Lung microvascular endothelial cell (primary cell): ENCODE results near the gene ZSCAN22. TPM values are rescaled to one million over a fixed set of nuclear protein-coding genes. Genes with fewer than 3 reads are reported as not detected.
"Not testable (repeated sequence)": the region's sequence is repeated elsewhere in the genome, so short reads cannot be mapped to it uniquely, and the experiment has no call there.

ENCODE experiments used
- DNase-seq, 2 donors: peaks; one replicate each; pipeline versions ENCODE4 v3.0.0 to v3.0.0-alpha.2; 2010; ENCODE audit warnings: low read depth in 2 of 2
- total RNA-seq: library from RNA; depleted of rRNA; stranded (reverse); fragments of >200 nt; gene quantifications from 2 replicates; pipeline ENCODE4 v1.2.1, GENCODE V29; 2014

The ZSCAN22 gene
- total RNA-seq, 1 donor from 2014 or later: 2.0 TPM

DNA sequence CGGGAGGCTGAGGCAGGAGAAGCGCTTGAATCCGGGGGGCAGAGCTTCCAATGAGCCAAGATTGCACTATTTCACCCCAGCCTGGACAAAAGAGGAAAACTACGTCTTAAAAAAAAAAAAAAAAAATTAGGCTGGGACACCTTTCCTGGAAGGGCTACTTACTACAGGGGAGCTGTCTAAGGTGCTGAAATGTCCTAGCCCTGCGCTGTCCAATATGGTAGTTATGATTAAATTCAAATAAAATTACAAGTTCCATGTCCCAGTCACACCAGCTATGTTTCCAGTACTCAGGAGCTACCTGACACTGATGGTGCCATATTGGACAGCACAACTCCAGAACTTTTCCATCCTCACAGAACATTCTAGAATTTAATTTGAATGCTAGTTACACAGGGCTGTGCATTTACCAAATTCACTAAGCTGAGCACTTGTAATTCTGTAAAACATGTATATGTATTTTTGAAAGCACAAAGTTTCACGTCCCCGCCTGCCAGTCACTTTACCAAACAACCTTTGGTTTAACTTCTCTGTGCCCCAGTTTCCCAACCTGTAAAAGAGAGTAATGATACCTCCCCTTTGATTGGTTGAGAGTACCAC, 9.2 kb upstream of the ZSCAN22 start:
- DNase-seq: peak; percentile 62 to 66

DNA sequence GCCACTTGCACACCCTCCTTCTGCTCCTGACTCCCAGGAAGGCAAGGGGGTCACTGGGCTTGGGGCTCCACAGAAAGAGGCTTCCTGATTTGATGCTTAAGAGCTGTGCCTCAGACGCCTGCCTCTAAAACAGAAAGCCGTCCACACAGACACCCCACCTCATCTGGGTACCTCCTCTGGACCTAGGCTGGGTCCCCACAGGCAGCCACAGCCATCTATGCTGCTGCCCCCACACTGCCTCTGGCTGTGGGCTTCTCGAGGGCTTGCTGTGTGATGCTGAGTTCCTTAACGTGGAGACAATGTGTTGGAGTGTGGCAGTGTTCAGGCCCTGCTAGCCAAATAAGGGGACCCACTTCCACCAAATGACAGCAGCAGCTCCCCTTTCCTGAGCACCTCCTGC, 8.5 kb upstream of the ZSCAN22 start:
- DNase-seq: no peak

DNA sequence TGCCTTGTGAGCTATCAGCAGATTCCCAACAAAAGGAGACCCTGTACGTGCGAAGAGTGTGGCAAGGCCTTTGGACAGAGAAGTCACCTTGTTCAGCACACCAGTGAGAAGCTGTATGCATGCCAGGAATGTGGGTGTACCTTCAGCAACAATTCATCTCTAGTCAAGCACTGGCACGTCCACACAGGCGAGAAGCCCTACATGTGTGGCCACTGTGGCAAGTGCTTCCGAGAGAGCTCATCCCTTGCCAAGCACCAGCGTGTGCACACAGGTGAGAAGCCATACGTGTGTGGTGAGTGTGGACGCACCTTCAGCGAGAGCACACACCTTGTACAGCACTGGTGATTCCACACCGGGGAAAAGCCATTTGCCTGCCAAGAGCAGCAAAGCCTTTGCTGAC, 7.6 kb upstream of the ZSCAN22 start:
- DNase-seq: no peak

DNA sequence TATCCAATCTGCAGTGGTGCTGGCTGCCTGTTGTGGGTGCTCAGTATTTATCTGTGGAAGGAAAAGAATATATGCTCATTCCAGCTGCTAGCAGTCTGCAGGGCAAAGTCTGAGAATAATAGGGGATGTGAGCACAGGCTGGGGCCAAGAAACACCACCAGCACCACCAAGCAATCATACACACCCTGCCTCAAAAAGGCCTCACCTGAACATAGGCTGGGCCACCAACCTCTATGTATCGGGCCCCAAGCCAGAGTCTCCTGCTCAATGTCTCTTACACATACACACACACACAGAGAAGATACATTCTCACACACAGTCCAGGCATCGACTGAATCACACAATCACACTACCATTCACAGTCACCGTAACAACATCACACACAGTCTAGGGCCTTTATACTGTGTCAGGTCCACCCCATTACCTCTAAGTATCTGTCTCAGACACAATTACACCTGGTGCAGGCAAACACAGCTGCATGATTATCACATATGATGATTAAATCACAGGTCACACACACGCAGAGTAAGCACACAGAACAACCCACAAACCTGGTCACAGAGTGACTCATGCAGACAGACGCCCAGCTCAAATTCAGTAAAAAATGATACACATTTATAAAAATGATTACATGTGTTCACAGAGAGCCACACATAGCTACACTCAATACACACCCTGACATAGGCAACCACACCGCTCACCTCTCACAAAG, 1.3 kb upstream of the ZSCAN22 start:
- DNase-seq: peak in 1 of 2 donors; percentile 28

DNA sequence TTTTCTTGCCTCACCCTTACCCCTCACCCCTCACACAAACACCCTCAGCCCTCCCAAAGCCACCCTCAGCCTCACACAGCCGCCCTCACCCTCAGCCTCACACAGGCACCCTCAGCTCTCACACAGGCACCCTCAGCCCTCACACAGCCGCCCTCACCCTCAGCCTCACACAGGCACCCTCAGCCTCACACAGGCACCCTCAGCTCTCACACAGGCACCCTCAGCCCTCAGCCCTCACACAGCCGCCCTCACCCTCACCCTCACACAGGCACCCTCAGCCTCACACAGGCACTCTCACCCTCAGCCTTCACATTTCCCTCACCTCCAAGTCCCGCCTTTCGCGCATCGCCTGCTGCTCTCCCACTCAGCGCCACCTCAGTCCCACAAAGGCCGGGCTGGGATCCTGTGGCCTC, 287 bp upstream of the ZSCAN22 start:
- no peak for DNase-seq

DNA sequence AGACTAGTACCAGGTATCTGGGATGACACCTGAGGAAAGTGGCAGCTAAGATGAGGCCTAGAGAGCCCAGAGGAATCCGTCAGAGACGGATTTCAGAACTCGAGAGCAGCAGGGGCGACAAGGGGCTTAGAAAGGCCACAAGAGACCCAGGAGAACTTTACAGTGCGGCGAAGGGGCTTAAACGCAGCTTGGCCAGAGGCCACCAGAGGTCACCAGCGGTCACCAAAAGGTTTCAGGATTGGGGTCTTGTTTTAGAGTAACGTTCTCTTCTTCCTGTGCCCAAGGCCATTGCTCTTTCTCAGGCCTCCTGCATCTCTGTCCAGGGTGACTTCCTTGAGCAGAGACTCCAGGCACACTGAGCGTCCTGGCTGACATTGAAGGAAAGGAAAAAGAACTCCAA, 2.2 kb downstream of the ZSCAN22 start:
- no peak for DNase-seq

DNA sequence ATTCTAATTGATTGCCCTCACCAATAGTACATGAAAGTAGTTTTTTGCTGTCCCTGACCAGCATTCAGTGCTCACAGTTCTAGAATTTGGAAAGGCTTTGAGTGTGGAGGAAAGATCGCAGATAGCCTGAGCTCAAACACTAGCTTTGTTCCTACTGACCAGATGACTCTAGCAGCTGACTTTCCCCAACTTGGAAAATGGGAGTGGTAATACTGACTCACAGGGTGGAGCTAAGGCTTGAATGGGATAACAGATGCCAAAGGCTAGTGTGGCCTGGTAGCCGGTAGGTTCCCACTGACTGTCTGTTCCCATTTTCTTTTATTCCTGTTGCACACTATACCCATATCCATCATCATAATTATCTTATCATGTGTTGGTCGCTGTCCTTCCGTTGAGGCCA, 3.7 kb downstream of the ZSCAN22 start:
- DNase-seq: peak; percentile 64 to 79

DNA sequence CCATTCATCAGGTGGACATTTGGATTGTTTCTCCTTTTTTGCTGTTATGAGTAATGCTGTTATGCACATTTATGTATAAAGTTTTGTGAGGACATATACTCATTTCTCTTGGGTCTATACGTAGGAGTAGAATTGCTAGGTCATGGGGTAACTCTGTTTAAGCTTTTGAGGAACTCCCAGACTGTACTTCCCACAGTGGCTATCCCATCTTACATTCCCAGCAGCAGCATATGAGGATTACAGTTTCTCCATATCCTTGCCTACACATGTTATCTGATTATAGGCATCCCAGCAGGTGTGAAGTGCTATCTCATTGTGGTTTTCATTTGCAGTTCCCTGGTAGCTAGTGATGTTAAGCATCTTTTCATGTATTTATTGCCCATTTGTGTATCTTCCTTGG, 5.9 kb downstream of the ZSCAN22 start:
- no peak for DNase-seq

DNA sequence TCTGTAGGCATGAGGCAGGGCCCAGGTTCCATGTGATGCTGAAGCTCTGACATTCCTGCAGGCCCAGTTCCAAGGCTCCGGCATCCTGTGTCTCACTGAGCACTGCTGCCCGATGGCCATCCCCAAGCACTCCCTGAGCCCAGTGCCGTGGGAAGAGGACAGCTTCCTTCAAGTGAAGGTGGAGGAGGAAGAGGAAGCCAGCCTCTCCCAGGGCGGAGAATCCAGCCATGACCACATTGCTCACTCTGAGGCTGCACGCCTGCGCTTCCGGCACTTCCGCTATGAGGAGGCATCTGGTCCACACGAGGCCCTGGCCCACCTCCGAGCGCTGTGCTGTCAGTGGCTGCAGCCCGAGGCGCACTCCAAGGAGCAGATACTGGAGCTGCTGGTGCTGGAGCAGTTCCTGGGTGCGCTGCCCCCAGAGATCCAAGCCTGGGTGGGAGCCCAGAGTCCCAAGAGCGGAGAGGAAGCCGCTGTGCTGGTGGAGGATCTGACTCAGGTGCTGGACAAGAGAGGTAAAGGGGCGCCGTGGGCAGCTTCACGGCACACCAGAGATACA, 8.0 kb downstream of the ZSCAN22 start:
- DNase-seq: no peak

DNA sequence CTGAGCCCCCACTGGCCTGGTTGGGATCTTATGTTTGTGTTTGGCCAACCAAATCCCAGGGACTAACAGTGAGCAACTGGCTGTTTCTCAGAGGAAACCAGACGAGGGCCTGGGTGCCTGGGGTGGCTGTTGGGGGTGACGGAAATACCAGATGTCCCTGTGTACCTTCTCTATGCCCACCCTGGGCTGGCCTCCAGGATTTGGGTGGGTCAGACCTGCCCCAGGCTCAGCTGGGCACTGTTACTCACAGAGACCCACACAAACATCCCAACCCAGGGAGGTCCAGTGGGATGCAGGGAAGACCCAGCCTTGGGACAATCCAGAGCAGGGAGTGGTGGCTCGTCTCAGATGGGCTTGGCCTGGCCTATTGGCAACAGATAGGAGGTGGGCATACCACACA, 8.8 kb downstream of the ZSCAN22 start:
- no peak for DNase-seq

DNA sequence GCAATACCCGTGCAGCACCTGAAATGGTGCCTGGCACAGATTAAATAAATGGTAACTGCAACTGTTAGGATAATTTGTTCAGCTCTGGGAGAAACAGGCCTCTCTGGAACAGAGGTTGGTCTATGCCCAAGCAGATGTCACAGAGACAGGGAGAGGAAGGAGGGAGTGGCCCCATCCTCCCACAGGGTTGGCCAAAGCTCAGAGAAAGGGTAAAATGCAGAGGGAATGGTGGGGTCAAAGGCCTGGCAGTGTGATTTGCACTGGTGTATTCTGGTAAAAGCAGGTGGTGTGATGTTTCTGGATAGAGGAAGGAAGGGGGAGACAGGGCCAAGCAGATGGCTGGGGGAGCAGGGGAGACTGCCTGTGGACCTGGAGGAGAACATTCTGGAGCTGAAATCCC, 9.4 kb downstream of the ZSCAN22 start:
- DNase-seq: no peak

DNA sequence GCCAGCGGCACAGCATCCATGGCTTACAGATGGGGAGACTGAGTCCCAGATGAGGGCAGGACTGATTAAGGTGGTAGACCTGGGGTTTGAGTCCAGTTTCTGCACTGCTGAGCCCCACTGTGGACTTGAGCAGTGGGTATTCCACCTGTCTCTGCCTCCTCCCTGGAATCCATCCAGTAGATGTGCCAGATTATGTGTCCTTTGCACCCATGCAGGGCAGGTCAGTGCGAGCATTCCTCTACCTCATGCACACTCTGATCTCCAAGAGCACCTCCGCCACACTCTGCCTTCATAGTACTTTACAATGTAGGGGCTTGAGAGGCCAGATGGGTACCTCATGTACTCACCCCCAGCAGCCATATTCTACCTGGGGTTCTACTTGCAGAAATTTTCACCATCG, 10.0 kb downstream of the ZSCAN22 start:
- no peak for DNase-seq

DNA sequence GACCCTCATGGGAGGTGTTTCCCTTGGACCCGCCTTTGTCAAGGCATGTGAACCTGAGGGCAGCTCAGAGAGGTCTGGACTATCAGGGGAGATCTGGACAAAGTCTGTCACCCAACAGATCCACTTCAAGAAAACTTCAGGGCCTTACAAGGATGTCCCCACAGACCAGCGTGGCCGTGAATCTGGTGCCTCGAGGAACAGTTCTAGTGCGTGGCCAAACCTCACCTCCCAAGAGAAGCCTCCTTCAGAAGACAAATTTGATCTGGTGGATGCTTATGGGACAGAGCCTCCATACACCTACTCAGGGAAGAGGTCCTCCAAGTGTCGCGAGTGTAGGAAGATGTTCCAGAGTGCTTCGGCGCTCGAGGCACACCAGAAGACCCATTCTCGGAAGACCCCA, 11.5 kb downstream of the ZSCAN22 start:
- DNase-seq: no peak

DNA sequence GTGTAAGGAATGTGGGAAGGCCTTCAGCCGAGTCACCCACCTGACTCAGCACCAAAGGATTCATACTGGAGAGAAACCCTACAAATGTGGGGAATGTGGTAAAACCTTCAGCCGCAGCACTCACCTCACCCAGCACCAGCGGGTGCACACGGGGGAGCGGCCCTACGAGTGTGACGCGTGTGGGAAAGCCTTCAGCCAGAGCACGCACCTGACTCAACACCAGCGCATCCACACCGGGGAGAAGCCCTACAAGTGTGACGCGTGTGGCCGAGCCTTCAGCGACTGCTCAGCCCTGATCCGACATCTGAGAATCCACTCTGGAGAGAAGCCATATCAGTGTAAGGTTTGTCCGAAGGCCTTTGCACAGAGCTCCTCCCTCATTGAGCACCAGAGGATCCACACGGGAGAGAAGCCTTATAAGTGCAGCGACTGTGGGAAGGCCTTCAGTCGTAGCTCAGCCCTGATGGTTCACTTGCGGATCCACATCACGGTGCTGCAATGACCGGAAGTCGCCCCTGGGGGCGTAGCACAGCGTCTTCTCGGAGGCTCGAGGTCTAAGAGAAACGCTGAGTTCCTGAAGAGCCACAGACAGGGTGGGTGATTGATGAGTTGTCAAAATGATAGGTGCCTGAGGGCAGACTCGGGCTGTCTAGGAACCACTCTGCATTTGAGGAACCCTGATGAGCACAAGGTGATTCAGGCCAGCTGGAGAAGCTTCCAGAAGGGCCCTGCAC, 12.2 kb downstream of the ZSCAN22 start:
- DNase-seq: no peak

DNA sequence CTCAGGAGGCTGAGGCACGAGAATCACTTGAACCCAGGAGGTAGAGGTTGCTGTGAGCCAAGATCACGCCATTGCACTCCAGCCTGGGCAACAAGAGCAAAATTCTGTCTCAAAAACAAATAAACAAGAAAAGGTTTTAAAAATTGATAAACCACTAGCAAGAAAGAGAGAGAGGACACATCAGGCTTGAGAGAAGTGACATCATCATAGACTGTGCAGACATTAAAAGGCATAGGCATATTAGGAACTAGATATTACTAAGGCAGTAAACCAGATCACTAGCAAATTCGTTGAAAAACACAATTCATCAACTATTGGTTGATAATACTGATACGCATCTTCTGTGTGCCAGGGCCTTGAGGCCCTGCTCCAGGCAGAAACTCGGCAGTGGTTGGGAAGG, 18.8 kb downstream of the ZSCAN22 start:
- DNase-seq: no peak

DNA sequence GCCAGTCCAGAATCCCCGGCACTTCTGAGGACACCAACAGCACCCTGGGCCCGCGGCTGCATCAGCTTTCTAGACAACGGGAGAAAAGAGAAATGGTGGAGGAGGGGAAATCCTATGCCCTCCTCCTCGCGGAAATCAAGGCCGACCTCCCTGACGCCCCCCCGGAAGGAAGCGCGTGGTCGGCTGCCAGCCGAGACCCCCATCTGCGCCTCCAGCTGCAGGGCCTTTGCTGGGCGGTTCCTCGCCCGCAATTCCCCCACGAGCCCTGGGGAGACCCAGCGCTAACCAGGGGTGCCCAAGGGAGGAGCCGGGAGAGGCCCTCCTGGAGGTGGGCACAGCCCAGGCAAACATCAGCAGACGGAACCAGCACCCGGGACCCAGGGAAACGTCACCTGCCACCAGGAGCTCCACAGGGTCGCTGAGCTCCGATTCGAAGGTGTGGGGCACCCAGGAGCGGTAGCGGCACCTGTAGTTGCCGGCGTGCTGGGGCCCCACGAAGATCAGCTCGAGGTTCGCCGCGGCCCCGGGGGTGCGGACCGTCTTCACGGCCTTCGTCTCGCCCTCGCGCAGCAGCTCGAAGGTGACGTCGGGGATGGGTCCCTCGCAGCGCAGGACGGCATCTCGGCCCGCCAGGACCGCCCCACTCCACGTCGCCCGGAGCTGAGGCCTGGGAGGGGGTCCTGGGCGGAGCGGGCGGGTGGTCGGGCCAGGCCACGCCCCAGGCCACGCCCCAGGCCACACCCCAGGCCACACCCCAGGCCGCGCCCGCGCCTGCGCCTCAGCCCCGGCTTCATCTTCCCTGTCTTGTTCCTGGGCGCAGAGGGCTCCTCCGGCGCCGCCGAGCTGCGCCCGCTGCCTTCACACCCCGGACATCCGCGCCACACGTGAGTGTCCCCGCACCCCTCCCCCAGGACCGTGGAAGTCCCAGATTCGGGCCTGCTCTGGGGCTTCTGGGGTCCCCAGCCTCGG, 20.5 kb downstream of the ZSCAN22 start:
- DNase-seq: peak; percentile 33 to 59

DNA sequence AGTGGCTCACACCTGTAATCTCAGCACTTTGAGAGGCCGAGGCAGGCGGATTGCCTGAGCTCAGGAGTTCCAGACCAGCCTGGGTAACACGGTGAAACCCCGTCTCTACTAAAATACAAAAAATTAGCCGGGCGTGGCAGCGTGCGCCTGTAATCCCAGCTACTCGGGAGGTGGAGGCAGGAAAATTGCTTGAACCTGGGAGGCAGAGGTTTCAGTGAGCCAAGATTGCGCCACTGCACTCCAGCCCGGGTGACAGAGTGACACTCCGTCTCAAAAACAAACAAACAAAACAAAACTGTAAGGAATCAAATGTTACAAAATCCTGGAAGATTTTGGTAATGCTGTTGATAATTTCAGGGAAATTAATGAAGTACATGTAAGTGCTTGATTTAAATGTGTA, 21.3 kb downstream of the ZSCAN22 start:
- not testable (repeated sequence) for DNase-seq

DNA sequence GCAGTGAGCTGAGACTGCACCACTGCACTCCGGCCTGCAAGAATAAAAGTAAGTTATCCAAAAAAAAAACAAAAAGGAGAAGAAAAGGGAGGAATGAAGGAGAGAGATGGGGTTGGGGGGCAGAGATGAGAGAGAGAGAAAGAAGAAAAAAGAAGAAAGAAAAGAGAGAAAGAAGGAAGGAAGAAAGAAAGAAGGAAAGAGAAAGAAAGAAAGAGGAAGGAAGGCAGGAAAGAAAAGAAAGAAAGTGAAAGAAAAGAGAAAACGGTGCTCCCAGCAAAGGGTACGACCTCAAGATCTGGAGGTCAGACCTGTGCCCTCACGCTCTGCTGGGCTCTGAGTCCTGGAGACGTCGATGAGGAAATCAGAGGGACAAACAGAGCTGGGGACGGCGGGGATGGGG, 22.8 kb downstream of the ZSCAN22 start:
- DNase-seq: no peak

DNA sequence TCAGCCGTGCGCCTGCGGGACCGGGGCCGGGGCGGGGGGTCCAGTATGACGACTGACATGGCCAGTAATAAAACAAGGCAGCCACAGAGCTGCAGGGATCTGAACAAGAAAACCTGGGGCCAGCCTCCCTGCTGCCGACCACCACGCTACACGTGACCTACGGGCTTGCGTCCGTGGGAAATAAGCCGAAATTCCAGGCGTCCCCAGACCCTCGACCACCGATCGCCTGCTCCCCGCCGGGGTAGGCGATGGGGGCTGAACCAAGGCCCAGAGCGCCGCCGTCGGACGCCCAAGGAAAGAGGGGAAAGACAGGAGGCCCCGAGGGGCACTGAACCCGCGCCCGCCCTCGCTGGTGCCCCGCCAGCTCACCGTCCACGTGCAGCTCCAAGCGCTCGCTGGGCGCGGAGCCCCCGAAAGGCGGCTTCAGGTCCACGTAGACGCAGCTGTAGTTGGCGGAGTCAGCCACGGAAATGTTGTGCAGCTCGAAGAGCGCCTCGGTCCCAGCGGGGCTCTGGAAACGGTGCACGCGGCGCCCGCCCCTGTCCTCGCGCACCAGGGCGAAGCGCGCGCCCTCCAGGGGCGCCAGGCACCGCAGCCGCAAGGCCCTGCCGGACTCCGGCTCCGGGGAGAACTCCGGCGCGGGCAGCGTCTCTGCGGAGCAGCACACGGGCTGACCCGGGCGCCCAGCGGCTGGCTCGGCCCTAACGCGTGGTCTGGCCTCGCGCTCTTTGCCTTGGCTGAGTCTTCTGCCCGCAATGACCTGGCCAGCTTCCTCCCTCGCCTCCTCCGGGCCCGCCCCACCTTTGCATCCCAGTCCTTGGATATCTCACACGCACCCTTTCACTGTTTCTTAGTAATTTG, 23.4 kb downstream of the ZSCAN22 start:
- DNase-seq: peak; percentile 25 to 33

DNA sequence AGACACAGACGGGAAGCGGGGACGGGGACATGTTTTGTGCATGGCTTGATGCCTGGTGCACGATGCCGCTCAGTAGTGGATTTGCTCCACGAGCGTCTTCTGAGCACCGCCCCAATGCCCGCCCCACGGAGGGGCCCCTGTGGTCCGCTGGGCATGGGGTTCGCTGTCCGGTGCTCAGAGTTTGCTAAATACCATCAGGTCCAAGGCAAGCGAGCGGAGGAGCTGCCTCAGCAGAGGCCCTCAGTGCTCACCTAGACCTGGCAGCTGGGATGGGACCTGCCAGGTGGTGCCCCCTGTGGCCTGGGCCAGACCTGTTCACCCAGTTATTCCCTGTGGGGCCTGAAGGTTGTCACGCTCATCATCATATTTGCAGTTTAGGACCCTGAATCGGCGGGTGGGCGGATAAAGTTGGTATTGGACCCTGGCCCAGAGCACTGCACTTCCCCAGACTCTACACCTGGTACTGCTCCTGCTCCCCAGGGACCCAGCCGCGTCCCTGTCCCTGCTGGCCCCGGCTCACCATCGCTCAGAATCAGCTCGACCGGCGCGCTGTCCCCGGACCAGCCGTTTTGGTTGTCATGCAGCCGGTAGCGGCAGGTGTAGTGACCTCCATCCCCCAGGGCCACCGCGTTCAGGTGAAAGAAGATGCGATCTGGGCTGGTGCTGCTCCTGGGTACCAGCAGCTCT, 24.2 kb downstream of the ZSCAN22 start:
- no peak for DNase-seq
